Spleen (tissue), 7 donors: ENCODE data around the gene CCNY.

Experiments used
- POLR2A ChIP-seq, 3 donors: fragments of 450-650 bp; IDR thresholded peaks; one replicate each; pipeline ENCODE4 v1.5.1; 2017; ENCODE audit warnings: antibody characterized with exemption in 3 of 3, mild to moderate bottlenecking in 1 of 3
- TF ChIP-seq, protein P1 (sequence below), 11 experiments: fragments of 200-600 bp in 7 of 11; fragments of 450-650 bp in 4 of 11; sonication (generic) in 4 of 11; IDR thresholded peaks in 8 of 11; conservative IDR thresholded peaks in 3 of 11; 1 replicate in 7 of 11; 2 replicates in 4 of 11; pipeline versions ENCODE4 v1.4.0 to v1.8.0; 2016 to 2021; ENCODE audit warnings: antibody characterized with exemption in 11 of 11, inconsistent platforms in 4 of 11, mild to moderate bottlenecking in 1 of 11
- donor health status: DM: no; HTN: no; CAD: no; lungs with moderate emphysema.
- donor health status: DM: no; HTN: no; CAD: no.
- donor health status: DM: no; HTN: no; CAD: no.

DNA sequence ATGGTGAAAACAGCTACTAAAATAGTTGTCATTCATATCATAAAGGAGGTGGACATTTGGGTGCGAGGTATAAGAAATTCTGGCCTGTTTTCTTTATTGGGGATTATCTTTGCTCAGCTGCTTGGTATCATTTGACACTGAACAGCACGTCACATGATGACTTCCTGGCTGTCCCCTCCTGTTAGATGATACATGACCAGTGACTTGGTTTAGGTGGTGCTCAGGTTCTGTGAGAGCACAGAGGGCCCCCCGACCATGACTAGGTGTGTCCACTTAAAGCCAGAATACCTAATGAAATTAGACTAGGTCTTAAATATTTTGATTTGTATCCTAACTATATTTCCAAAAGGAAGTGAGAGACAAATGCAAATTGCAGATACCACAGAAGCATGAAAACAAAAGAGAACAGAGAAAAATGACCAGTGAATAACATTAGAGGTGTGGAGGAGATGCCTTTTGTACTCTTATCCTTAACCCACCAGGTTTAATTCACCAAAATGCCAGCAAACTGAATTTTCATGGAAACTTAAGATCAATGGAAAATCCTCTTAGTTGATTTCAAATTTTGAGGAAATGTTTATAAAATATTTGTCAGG lies 218.2 kb downstream of the CCNY start:
- TF ChIP-seq, protein P1, sequence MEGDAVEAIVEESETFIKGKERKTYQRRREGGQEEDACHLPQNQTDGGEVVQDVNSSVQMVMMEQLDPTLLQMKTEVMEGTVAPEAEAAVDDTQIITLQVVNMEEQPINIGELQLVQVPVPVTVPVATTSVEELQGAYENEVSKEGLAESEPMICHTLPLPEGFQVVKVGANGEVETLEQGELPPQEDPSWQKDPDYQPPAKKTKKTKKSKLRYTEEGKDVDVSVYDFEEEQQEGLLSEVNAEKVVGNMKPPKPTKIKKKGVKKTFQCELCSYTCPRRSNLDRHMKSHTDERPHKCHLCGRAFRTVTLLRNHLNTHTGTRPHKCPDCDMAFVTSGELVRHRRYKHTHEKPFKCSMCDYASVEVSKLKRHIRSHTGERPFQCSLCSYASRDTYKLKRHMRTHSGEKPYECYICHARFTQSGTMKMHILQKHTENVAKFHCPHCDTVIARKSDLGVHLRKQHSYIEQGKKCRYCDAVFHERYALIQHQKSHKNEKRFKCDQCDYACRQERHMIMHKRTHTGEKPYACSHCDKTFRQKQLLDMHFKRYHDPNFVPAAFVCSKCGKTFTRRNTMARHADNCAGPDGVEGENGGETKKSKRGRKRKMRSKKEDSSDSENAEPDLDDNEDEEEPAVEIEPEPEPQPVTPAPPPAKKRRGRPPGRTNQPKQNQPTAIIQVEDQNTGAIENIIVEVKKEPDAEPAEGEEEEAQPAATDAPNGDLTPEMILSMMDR (IDR thresholded peaks at IDR 0.05 in 8 of 11, conservative IDR thresholded peaks at IDR 0.05 in 3 of 11) = no peak
- TF ChIP-seq POLR2A (IDR thresholded peaks at IDR 0.05) = no peak
